ENCODE measurements around the gene STEAP2. TPM values are rescaled to one million over a fixed set of nuclear protein-coding genes. Genes with fewer than 3 reads are reported as not detected.

The STEAP2 gene
- total RNA-seq, 1 donor from 2014 or later, result 2.3 TPM

- Mint-ChIP-seq H3K27me3 (ENCODE audit: low read depth, unreplicated experiment) (no peaks in the 10 kb centered on the region), H3K36me3 (ENCODE audit: low read depth, unreplicated experiment) (peaks cover 2% of the 10 kb centered on the region), H3K27ac (ENCODE audit: unreplicated experiment) (no peak overlapping the region), H3K4me1 (ENCODE audit: low read depth, unreplicated experiment) (no peaks in the 10 kb centered on the region), H3K4me3 (ENCODE audit: unreplicated experiment) (no peak overlapping the region), H3K9me3 (ENCODE audit: unreplicated experiment) (no peaks in the 10 kb centered on the region)
- no peaks in the 10 kb centered on the region for H3K36me3 ChIP-seq (ENCODE audit: insufficient read depth, low read length)
- H3K9me3 ChIP-seq (ENCODE audit: insufficient read depth, low read depth, low read length), result no peaks in the 10 kb centered on the region
- no peak for FAIRE-seq
- no peaks in the 10 kb centered on the region for H3K79me2 ChIP-seq (ENCODE audit: insufficient read depth, low read length)
- H2AFZ ChIP-seq (ENCODE audit: low read depth, low read length), result no peak overlapping the region
- H3K4me1 ChIP-seq (ENCODE audit: insufficient read depth, low read length), result no peaks in the 10 kb centered on the region
- no peaks in the 10 kb centered on the region for H4K20me1 ChIP-seq (ENCODE audit: insufficient read depth, low read length)
- no peak for TF ChIP-seq EZH2 (IDR thresholded peaks at IDR 0.05; ENCODE audit: insufficient read depth, low read length)
- TF ChIP-seq CTCF (IDR thresholded peaks at IDR 0.05; ENCODE audit: insufficient read depth, low read depth, low read length), result no peak
- no peak overlapping the region for H3K4me2 ChIP-seq (ENCODE audit: low read length)
- H3K9ac ChIP-seq (ENCODE audit: low read length), result no peak overlapping the region
- no peaks in the 10 kb centered on the region for H3K27me3 ChIP-seq (ENCODE audit: insufficient read depth, low read length)
- H3K27ac ChIP-seq (ENCODE audit: low read depth, low read length), result no peak overlapping the region
- no peak for DNase-seq (ENCODE audit: low read depth)
- H3K4me3 ChIP-seq (ENCODE audit: insufficient read depth, low read depth, low read length), result no peak overlapping the region
Measured at GRCh38 chr7:90256778-90257177, 45.2 kb downstream of the STEAP2 start.

- H2AFZ ChIP-seq (ENCODE audit: low read depth, low read length), result no peak overlapping the region
- no peaks in the 10 kb centered on the region for H3K27me3 ChIP-seq (ENCODE audit: insufficient read depth, low read length)
- H3K4me3 Mint-ChIP-seq (ENCODE audit: unreplicated experiment), result no peak overlapping the region
- peaks cover 2% of the 10 kb centered on the region for H3K36me3 Mint-ChIP-seq (ENCODE audit: low read depth, unreplicated experiment)
- no peaks in the 10 kb centered on the region for H3K36me3 ChIP-seq (ENCODE audit: insufficient read depth, low read length)
- no peaks in the 10 kb centered on the region for H3K4me1 Mint-ChIP-seq (ENCODE audit: low read depth, unreplicated experiment)
- no peaks in the 10 kb centered on the region for H4K20me1 ChIP-seq (ENCODE audit: insufficient read depth, low read length)
- H3K27ac ChIP-seq (ENCODE audit: low read depth, low read length), result no peak overlapping the region
- H3K9me3 ChIP-seq (ENCODE audit: insufficient read depth, low read depth, low read length), result no peaks in the 10 kb centered on the region
- H3K27me3 Mint-ChIP-seq (ENCODE audit: low read depth, unreplicated experiment), result no peaks in the 10 kb centered on the region
- no peak overlapping the region for H3K4me2 ChIP-seq (ENCODE audit: low read length)
- H3K4me3 ChIP-seq (ENCODE audit: insufficient read depth, low read depth, low read length), result no peak overlapping the region
- no peaks in the 10 kb centered on the region for H3K79me2 ChIP-seq (ENCODE audit: insufficient read depth, low read length)
- FAIRE-seq (no peak), DNase-seq (ENCODE audit: low read depth) (no peak)
- H3K27ac Mint-ChIP-seq (ENCODE audit: unreplicated experiment), result no peak overlapping the region
- no peak overlapping the region for H3K9ac ChIP-seq (ENCODE audit: low read length)
- no peaks in the 10 kb centered on the region for H3K4me1 ChIP-seq (ENCODE audit: insufficient read depth, low read length)
- no peaks in the 10 kb centered on the region for H3K9me3 Mint-ChIP-seq (ENCODE audit: unreplicated experiment)
- no peak for TF ChIP-seq CTCF (IDR thresholded peaks at IDR 0.05; ENCODE audit: insufficient read depth, low read depth, low read length)
- TF ChIP-seq EZH2 (IDR thresholded peaks at IDR 0.05; ENCODE audit: insufficient read depth, low read length), result no peak
Measured at GRCh38 chr7:90261441-90261840, 49.9 kb downstream of the STEAP2 start.

GRCh38 chr7:90262438-90262837, 50.9 kb downstream of the STEAP2 start:
- Histone ChIP-seq H4K20me1 (ENCODE audit: insufficient read depth, low read length) (no peaks in the 10 kb centered on the region), H3K4me2 (ENCODE audit: low read length) (no peak overlapping the region), H3K27me3 (ENCODE audit: insufficient read depth, low read length) (no peaks in the 10 kb centered on the region), H3K79me2 (ENCODE audit: insufficient read depth, low read length) (no peaks in the 10 kb centered on the region), H3K9me3 (ENCODE audit: insufficient read depth, low read depth, low read length) (no peaks in the 10 kb centered on the region), H2AFZ (ENCODE audit: low read depth, low read length) (no peak overlapping the region), H3K9ac (ENCODE audit: low read length) (no peak overlapping the region), H3K36me3 (ENCODE audit: insufficient read depth, low read length) (no peaks in the 10 kb centered on the region), H3K4me1 (ENCODE audit: insufficient read depth, low read length) (no peaks in the 10 kb centered on the region), H3K4me3 (ENCODE audit: insufficient read depth, low read depth, low read length) (no peak overlapping the region), H3K27ac (ENCODE audit: low read depth, low read length) (no peak overlapping the region)
- Mint-ChIP-seq H3K27ac (ENCODE audit: unreplicated experiment) (no peak overlapping the region), H3K9me3 (ENCODE audit: unreplicated experiment) (no peaks in the 10 kb centered on the region), H3K4me3 (ENCODE audit: unreplicated experiment) (no peak overlapping the region), H3K4me1 (ENCODE audit: low read depth, unreplicated experiment) (no peaks in the 10 kb centered on the region), H3K27me3 (ENCODE audit: low read depth, unreplicated experiment) (no peaks in the 10 kb centered on the region), H3K36me3 (ENCODE audit: low read depth, unreplicated experiment) (peaks cover 2% of the 10 kb centered on the region)
- FAIRE-seq (no peak), DNase-seq (ENCODE audit: low read depth) (no peak)
- peak; percentile 38 for TF ChIP-seq CTCF (IDR thresholded peaks at IDR 0.05; ENCODE audit: insufficient read depth, low read depth, low read length)
- TF ChIP-seq EZH2 (IDR thresholded peaks at IDR 0.05; ENCODE audit: insufficient read depth, low read length), result no peak
